ENCODE data around the gene DCLK2. TPM values are rescaled to one million over a fixed set of nuclear protein-coding genes. Genes with fewer than 3 reads are reported as not detected.

DCLK2 gene
- polyA plus RNA-seq, 1 donor: 12.0 TPM

DNA sequence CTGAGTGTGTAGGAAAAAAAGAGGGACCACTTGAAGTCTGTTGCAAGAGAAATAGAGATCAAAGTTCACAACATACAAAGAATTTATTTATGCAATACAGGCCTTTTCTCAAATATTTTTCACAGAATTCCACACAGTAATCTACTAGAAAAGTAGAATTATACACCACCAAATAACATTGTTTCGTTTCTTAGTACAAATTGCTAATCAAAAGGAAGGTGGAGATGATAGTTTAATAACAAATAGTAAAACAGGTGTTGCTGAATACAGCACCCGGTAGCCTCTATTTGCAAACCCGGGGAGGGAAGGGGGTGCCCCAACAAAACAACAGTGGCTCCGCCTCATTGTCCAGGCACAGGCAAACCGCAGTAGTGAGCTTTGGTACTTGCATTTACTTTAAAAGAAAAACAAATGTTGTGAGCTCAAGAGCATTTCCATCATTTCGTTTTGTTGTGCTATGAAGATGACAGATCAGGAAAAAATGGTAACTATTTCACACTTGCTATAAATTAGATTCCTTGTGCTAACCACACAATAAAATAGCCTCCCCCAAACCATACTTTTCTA lies 186.4 kb downstream of the DCLK2 start:
- DNase-seq: no peak

DNA sequence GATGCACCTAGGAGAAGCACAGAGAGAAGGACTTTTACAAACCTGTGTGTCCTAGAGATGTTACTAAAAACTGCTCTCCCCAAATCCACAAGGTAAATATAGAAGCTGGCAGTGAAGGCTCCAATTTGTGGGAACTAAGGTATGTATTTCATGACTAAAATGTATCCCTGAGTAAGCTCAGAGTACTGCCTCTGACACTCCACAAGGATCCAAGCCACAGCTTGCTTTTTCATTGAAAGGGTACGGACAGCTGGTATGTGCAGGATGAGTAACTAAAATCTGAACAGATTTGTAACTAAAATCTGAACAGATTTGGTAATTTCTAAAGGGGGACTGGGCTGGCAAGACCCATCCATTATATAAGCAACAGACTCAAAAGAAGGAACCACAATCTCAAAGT lies 187.6 kb downstream of the DCLK2 start:
- no peak for DNase-seq

DNA sequence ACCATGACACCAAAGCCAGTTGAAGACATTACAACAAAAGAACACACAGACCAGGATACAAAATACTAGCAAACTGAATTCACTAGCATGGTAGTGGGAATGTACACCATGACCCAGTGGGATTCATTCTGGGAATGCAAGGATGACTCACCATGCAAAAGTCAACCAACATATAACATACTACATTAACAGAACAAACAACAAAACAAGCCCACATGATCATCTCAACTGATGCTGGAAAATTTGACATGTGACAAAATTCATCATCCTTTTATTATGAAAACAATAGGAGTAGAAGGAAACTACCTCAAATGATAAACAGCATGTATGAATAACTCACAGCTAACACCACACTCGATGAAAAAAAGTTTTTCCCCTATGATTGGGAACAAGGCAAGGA lies 190.2 kb downstream of the DCLK2 start:
- DNase-seq: no peak

DNA sequence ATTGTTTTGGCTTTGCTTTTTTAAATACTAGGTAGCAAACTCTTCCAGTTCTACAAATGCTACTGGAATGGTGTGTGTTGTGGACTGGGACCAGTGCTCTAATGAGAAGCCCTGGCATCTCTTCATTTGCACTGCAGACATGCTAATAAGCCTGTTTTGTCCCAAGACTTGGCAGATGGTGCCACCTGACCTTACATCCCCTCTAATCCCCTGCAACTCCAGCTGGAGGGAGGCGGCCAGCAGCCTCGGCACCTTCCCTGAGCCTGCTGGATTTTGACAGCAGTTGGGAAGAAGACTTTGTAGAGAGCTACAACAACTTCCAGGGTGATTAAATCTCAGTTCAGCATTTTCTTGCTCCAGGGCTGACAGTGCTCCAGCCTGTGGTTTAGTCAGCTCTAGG lies 200.0 kb downstream of the DCLK2 start:
- no peak for DNase-seq

DNA sequence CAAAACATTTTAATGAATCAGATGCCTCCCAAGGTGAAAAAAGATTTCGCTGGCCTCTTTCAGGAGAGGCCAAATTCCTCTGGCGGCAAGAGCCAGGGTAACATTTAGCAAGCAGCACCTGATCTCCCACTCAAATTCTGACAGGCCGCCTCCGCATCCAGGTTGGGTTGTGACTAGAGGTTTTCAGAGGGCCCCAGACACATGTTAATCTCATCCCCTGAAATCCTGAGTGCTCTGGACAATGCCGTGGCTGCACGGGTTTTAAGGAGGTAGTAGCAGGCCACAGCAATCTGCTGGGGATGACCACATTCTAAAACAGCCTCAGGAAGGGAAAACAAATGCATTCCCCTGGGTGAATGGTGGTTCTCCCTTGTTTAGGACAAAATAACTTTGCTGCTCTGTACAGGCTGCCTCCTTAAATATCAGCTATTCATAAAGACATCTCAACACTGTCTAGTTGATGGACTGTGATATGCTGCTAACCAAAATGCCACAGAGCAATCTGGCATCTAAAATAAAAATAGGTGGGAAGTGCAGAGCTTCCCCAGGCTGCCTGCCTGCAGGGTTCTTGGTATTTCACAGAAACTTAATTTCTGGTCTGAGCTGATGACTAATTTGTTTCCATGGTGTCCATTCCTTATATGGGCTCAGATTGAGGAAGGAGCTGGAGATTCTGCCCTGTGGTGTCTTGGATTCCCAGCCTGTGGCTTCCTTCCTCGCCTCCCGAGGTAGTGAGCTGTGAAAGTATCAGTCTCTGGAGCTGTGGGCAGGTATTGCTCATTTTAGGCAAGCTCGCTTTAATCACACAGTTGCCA lies 202.0 kb downstream of the DCLK2 start:
- no peak for DNase-seq

DNA sequence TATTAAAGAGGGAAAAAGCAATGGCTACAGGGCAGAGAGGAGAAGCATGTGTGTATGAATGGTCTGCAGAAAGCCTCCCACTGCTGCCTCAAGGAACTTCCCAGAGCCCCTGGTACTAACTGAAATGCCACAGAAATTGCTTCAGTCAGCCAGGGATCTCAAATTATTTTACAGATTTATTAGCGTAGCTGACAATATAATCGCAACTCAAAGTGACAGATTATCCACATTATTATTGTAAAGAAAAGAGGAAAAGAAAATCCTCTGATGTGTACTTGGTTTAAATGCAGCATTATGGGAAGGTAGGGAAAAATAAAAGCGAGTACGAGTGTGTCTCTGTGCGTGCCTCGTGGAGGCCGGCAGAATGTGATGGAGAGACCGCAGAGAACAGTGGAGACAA lies 202.7 kb downstream of the DCLK2 start:
- DNase-seq: no peak

DNA sequence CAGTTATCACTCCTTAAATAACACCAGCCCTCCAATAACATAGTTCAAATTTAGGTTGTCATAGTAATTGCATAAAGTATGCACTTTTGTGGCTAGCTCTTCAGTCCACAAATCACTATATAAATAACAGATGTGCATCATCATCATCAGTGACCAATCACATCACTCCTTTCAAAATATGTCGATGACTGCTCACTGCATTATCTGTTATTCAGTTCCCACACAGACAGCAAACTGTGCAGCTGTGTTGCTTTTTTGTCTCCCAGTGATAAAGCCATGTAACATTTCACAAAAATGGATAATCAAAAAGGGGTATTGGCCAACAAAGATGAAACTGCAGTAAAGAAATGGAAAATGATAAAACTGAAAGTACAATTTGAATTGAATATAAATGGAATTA lies 205.4 kb downstream of the DCLK2 start:
- no peak for DNase-seq

DNA sequence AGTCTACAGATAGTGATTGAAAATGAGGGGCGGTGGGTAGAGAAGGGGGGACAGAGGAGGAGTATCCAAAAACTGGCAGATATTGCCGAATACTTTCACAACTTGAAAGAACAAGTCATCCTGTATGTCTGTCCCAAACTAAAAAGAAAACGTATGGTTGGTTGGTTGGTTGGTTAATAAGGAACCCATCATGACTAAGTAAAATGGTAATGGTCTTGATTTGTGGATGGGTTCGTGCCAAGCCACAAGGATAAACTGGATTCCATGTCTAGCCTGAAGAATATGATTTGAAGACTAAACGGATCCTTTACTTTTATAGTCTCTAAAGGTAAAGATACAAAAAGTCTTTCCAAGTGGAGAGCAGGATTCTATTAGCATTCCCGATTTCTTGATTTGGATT lies 208.4 kb downstream of the DCLK2 start:
- no peak for DNase-seq

DNA sequence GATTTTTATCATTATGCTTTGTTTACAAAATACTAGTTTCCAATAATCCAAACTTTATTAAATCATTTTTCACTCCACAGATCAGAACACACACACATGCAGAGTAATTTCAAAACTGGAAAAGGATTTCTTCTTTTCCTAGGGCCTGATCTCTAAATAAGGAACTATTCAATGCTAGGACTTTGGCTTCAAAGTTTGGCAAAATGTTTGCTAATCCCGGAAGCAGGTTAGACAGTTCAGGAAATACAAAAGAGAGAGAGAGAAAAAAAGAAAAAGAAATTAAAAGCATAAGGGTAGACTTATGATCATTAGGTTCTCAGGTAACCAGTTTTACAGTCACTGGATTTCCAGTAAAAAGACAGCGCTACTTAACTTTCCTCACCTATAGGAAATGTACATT lies 211.0 kb downstream of the DCLK2 start:
- no peak for DNase-seq

DNA sequence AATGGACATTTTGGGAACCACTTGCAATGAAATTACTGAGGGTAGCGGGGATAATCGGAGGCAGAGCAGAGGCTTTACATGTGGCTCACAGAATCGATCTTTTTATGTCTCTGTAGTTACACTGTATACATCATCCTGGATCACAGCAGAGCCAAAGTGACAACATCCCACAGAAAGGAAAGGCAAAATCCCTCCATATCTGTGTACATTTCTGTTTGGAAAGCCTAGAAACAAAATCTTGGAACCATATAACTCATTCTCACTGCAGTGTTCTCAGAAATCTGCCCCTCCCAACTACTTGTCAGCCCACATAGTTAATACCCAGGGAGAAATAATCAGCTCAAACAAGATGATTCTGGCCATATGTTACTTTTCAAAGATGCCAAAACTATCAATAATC lies 211.6 kb downstream of the DCLK2 start:
- DNase-seq: no peak

DNA sequence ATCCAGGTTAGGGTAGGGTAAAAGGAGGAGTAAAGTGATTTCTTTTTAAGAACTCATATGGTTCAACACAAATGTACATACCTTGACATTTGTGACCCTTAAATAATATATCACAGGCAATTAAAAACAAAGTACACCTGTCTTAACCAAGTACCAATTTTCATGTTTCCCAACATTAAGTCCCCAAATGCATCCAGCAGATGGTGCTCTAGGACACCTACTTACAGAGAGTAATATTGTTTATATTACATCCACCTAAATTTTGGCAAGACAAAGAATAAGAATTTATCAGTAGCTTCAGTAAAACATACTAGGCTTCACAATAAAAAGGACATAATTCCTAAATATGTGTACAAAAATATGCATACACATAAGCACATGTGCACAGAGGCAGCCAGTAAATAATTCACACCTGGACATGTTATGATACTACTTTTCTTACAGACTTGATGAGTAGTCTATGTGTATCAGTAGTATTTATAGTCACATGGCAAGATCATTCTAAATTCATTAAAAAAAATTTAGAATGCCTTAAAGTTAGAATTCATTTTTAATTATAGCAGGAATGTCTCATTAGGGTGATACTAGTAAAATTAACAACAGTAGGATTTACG lies 219.7 kb downstream of the DCLK2 start:
- peak; percentile 53 for DNase-seq

DNA sequence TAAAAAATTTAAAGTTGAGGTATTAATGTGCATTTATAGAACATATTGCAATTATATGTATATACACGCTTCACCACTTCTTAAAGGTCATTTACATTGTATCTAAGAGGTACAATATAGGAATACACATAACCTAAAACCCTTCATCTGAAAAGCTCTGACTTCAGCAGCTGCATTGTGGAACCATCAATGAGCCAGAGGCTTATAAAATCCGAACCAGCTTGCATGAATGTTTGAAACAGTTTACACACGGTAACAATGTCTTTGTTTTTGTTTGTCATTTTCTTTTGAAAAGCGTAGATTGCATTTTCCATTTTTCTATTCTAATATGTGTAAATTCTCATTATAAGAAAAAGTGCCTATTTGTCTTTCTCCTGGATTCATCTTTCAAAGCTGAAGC lies 221.6 kb downstream of the DCLK2 start:
- DNase-seq: no peak

DNA sequence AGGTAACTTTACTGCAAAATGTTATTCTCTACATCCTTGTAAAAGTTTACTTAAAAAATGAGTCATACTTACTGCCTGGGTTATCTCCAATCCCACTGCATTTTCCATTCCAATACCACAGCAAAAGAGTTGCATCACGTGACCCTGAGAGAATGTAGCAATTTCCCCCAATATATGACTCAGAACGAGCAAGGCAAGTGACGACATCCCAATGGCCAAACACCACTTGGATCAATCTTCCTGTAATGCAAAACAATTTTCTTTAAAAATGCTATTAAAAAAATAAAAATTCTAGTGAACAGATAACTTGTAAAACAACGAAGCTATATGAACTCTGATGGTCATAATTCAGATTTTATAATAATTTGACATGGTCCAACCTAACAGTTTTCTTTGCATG lies 224.3 kb downstream of the DCLK2 start:
- no peak for DNase-seq

DNA sequence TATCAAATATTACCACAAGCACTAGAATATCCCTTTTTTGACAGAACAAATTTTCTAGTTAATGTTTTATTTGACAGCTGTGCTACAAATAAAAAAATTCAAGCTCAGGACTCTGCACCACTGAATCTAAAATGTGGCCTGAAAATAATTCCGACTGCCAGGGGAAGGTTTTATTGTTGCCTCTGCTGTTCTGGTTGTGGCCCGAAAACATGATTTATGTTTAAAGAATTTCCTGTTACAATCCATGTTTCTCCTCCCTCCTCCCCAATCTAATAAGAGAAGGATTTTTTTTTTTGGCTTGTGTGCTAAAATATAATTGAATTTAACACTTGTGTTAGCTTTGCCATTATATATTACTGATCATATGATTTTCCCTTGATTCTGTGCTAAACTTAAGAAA lies 227.8 kb downstream of the DCLK2 start:
- no peak for DNase-seq

DNA sequence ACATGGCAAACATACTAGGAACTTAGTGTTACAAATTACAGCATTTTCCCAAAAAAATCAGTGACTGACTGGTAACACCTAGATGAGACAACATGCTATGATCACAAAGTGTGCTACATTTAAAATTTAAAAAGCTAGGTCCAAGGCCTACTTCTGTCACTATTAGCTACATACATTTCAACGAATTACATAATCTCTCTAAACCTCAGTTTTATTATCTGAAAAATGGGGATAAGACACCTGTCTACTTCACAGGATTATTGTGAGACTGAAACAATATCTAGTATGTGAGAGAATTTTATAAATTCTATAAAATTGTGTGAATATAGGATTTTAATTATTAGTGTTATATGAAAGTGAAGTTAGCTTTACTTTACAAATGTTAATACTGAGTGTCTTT lies 228.5 kb downstream of the DCLK2 start:
- no peak for DNase-seq
